ENCODE results near the gene WRAP73. TPM values are rescaled to one million over a fixed set of nuclear protein-coding genes. Genes with fewer than 3 reads are reported as not detected.

Gene WRAP73
- polyA plus RNA-seq, 2 of the 4 experiments (the other 2 are of a cell fraction): 15.4 to 16.1 TPM

DNA sequence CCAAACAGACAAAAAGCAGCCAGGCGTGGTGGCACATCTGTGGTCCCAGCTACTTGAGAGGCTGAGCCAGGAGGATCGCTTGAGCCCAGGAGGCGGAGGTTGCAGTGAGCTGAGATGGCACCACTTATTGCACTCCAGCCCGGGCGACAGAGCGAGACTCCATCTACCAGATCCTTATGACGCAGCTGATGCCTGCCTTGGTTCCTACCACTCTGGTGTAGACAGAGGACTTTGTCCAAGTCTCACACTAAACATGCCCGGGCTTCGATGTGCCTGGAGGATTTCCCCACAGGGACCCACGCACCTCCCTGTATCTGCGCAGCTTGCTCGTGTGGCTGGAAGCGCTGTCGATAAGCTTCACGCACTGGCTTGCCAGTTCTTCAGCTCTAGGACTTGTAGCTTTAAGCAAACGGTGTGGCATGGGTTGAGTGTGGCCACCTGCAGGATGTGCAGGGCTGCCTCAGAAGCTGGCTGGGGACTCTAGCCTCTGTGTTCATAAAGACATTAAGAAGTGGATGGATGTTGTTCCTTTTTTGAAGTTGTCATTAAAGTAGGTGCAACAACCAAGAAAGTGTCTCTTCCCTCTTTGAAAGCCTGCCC lies 20.2 kb downstream of the WRAP73 start:
- Histone ChIP-seq H3K4me2 (no peak overlapping the region), H3K9me3 (no peaks in the 10 kb centered on the region), H3K27ac (no peak overlapping the region), H3K4me3 (no peak overlapping the region), H3K4me1 (no peaks in the 10 kb centered on the region)
- no peak for ATAC-seq
- no peak for FAIRE-seq
- CTCF ChIA-PET: interaction anchor here (1.0 to 4.6 kb wide), 5 partner anchors 10 to 177 kb away, joined by 3 to 33 read pairs (median 13); no protein-coding TSS in a partner anchor
- WGBS (ENCODE audit: missing lambda C conversion rate): 91% methylated on average over 12 of the region's 16 CpGs
- DNase-seq (ENCODE audit: low read depth in 1 of 2, low spot score in 1 of 2): no peak
- TF ChIP-seq, protein P1, sequence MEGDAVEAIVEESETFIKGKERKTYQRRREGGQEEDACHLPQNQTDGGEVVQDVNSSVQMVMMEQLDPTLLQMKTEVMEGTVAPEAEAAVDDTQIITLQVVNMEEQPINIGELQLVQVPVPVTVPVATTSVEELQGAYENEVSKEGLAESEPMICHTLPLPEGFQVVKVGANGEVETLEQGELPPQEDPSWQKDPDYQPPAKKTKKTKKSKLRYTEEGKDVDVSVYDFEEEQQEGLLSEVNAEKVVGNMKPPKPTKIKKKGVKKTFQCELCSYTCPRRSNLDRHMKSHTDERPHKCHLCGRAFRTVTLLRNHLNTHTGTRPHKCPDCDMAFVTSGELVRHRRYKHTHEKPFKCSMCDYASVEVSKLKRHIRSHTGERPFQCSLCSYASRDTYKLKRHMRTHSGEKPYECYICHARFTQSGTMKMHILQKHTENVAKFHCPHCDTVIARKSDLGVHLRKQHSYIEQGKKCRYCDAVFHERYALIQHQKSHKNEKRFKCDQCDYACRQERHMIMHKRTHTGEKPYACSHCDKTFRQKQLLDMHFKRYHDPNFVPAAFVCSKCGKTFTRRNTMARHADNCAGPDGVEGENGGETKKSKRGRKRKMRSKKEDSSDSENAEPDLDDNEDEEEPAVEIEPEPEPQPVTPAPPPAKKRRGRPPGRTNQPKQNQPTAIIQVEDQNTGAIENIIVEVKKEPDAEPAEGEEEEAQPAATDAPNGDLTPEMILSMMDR (IDR thresholded peaks at IDR 0.05): no peak
- TF ChIP-seq HOXA7 (CRISPR knock-in tag; IDR thresholded peaks at IDR 0.05) (no peak), TP53 (CRISPR knock-in tag; IDR thresholded peaks at IDR 0.05) (no peak), GATA3 (IDR thresholded peaks at IDR 0.05; ENCODE audit: borderline replicate concordance) (no peak), POLR2A (IDR thresholded peaks at IDR 0.05; ENCODE audit: low read length) (no peak), NPAS2 (CRISPR knock-in tag; IDR thresholded peaks at IDR 0.05; ENCODE audit: borderline replicate concordance) (no peak), EHF (CRISPR knock-in tag; IDR thresholded peaks at IDR 0.05) (no peak), KDM1A (IDR thresholded peaks at IDR 0.05; ENCODE audit: low read depth) (no peak), HOXB13 (CRISPR knock-in tag; IDR thresholded peaks at IDR 0.05; ENCODE audit: low read depth) (no peak), RNF2 (IDR thresholded peaks at IDR 0.05; ENCODE audit: borderline replicate concordance, low read depth) (no peak), RAD21 (conservative IDR thresholded peaks at IDR 0.05 in 1 of 2, IDR thresholded peaks at IDR 0.05 in 1 of 2) (no peak), FOSL2 (IDR thresholded peaks at IDR 0.05) (no peak), FOSL2 (CRISPR knock-in tag; IDR thresholded peaks at IDR 0.05) (no peak), HOXB5 (CRISPR knock-in tag; IDR thresholded peaks at IDR 0.05) (no peak)
- TF ChIP-seq, protein P2, sequence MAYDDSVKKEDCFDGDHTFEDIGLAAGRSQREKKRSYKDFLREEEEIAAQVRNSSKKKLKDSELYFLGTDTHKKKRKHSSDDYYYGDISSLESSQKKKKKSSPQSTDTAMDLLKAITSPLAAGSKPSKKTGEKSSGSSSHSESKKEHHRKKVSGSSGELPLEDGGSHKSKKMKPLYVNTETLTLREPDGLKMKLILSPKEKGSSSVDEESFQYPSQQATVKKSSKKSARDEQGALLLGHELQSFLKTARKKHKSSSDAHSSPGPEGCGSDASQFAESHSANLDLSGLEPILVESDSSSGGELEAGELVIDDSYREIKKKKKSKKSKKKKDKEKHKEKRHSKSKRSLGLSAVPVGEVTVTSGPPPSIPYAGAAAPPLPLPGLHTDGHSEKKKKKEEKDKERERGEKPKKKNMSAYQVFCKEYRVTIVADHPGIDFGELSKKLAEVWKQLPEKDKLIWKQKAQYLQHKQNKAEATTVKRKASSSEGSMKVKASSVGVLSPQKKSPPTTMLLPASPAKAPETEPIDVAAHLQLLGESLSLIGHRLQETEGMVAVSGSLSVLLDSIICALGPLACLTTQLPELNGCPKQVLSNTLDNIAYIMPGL (CRISPR knock-in tag; IDR thresholded peaks at IDR 0.05; ENCODE audit: borderline replicate concordance): no peak
- TF ChIP-seq, protein P3, sequence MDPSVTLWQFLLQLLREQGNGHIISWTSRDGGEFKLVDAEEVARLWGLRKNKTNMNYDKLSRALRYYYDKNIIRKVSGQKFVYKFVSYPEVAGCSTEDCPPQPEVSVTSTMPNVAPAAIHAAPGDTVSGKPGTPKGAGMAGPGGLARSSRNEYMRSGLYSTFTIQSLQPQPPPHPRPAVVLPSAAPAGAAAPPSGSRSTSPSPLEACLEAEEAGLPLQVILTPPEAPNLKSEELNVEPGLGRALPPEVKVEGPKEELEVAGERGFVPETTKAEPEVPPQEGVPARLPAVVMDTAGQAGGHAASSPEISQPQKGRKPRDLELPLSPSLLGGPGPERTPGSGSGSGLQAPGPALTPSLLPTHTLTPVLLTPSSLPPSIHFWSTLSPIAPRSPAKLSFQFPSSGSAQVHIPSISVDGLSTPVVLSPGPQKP (IDR thresholded peaks at IDR 0.05; ENCODE audit: low read depth, low read length): no peak
- TF ChIP-seq, protein P4, sequence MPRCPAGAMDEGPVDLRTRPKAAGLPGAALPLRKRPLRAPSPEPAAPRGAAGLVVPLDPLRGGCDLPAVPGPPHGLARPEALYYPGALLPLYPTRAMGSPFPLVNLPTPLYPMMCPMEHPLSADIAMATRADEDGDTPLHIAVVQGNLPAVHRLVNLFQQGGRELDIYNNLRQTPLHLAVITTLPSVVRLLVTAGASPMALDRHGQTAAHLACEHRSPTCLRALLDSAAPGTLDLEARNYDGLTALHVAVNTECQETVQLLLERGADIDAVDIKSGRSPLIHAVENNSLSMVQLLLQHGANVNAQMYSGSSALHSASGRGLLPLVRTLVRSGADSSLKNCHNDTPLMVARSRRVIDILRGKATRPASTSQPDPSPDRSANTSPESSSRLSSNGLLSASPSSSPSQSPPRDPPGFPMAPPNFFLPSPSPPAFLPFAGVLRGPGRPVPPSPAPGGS (IDR thresholded peaks at IDR 0.05): no peak
- TF ChIP-seq, protein P5, sequence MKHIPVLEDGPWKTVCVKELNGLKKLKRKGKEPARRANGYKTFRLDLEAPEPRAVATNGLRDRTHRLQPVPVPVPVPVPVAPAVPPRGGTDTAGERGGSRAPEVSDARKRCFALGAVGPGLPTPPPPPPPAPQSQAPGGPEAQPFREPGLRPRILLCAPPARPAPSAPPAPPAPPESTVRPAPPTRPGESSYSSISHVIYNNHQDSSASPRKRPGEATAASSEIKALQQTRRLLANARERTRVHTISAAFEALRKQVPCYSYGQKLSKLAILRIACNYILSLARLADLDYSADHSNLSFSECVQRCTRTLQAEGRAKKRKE (CRISPR knock-in tag; IDR thresholded peaks at IDR 0.05; ENCODE audit: low read depth): no peak
- POLR2A ChIA-PET: no interaction called here

DNA sequence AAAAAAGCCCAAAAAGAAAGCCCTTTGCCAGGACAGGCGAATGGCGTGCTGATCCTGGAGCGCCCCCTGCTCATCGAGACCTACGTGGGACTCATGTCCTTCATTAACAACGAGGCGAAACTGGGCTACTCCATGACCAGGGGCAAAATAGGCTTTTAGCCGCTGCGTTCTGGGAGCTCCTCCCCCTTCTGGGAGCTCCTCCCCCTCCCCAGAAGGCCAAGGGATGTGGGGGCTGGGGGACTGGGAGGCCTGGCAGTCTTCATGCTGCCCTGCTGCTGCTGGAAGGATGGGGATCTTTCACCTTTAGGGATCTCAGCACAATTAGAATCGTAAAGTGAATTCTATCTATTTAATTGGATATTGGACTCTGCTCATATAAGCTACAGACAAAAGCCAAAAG lies 21.5 kb downstream of the WRAP73 start:
- POLR2A ChIA-PET: no interaction called here
- WGBS (ENCODE audit: missing lambda C conversion rate): 83% methylated on average over 9 of the region's 10 CpGs
- H3K4me3 ChIP-seq: no peak overlapping the region
- no peak overlapping the region for H3K27ac ChIP-seq
- CTCF ChIA-PET: interaction anchor here (1.1 to 4.6 kb wide), 5 partner anchors 8 to 176 kb away, joined by 3 to 33 read pairs (median 13); no protein-coding TSS in a partner anchor
- ATAC-seq: no peak
- no peaks in the 10 kb centered on the region for H3K9me3 ChIP-seq
- no peak overlapping the region for H3K4me2 ChIP-seq
- peaks cover 4% of the 10 kb centered on the region; the same call in 1 of the 3 replicates for H3K4me1 ChIP-seq
- no peak for DNase-seq (ENCODE audit: low read depth in 1 of 2, low spot score in 1 of 2)
- no peak for FAIRE-seq
- TF ChIP-seq TFCP2L1 (CRISPR knock-in tag; IDR thresholded peaks at IDR 0.05): no peak
- no peak for TF ChIP-seq MAZ (IDR thresholded peaks at IDR 0.05; ENCODE audit: borderline replicate concordance, low read depth, low read length)
- no peak for TF ChIP-seq MAFK (IDR thresholded peaks at IDR 0.05; ENCODE audit: partially characterized antibody)
- TF ChIP-seq GATA3 (IDR thresholded peaks at IDR 0.05; ENCODE audit: borderline replicate concordance): no peak
- TF ChIP-seq CEBPB (IDR thresholded peaks at IDR 0.05): no peak
- TF ChIP-seq RFX5 (IDR thresholded peaks at IDR 0.05): no peak
- TF ChIP-seq RCOR1 (IDR thresholded peaks at IDR 0.05; ENCODE audit: low read depth, low read length): no peak
- no peak for TF ChIP-seq NR3C1 (IDR thresholded peaks at IDR 0.05)
- no peak for TF ChIP-seq ZFP36 (IDR thresholded peaks at IDR 0.05; ENCODE audit: borderline replicate concordance, partially characterized antibody)
- no peak for TF ChIP-seq HOXB5 (CRISPR knock-in tag; IDR thresholded peaks at IDR 0.05)
- TF ChIP-seq, protein P6, sequence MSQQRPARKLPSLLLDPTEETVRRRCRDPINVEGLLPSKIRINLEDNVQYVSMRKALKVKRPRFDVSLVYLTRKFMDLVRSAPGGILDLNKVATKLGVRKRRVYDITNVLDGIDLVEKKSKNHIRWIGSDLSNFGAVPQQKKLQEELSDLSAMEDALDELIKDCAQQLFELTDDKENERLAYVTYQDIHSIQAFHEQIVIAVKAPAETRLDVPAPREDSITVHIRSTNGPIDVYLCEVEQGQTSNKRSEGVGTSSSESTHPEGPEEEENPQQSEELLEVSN (IDR thresholded peaks at IDR 0.05; ENCODE audit: borderline replicate concordance, low read depth): no peak
- TF ChIP-seq CBX2 (IDR thresholded peaks at IDR 0.05; ENCODE audit: borderline replicate concordance, low read depth): no peak
- TF ChIP-seq ZSCAN20 (CRISPR knock-in tag; IDR thresholded peaks at IDR 0.05): no peak
- no peak for TF ChIP-seq JUNB (IDR thresholded peaks at IDR 0.05)
- TF ChIP-seq BHLHE40 (IDR thresholded peaks at IDR 0.05; ENCODE audit: low read depth, low read length): no peak
- TF ChIP-seq HOXB13 (CRISPR knock-in tag; IDR thresholded peaks at IDR 0.05; ENCODE audit: low read depth): no peak
- no peak for TF ChIP-seq POLR2AphosphoS2 (conservative IDR thresholded peaks at IDR 0.05; ENCODE audit: low read length)
